Esophagus muscularis mucosa (tissue), 4 donors: ENCODE results near the gene ERBB4.

Experiments
- CTCF ChIP-seq, 3 experiments: fragments of 200-600 bp in 2 of 3; fragments of 450-650 bp in 1 of 3; sonication (generic) in 2 of 3; IDR thresholded peaks; one replicate each; pipeline ENCODE4 v1.5.1; 2017 to 2019; ENCODE audit warnings: antibody characterized with exemption in 3 of 3, mild to moderate bottlenecking in 2 of 3, moderate library complexity in 1 of 3
- EP300 ChIP-seq: sonication (generic); formaldehyde crosslinking; IDR thresholded peaks from one replicate; pipeline ENCODE4 v1.6.1; 2017; ENCODE audit warnings: antibody characterized with exemption
- POLR2A ChIP-seq: fragments of 450-650 bp; IDR thresholded peaks from one replicate; pipeline ENCODE4 v1.6.1; 2017; ENCODE audit warnings: antibody characterized with exemption, moderate library complexity, mild to moderate bottlenecking, low read depth
- POLR2AphosphoS5 ChIP-seq, 2 donors: sonication (generic); formaldehyde crosslinking; IDR thresholded peaks; one replicate each; pipeline ENCODE4 v1.6.1; 2017; ENCODE audit warnings: antibody characterized with exemption in 2 of 2

GRCh38 chr2:211789982-211790381, 748.6 kb downstream of the ERBB4 start:
- TF ChIP-seq EP300 (no peak), CTCF (IDR thresholded peaks at IDR 0.05) (no peak), POLR2A (no peak), POLR2AphosphoS5 (IDR thresholded peaks at IDR 0.05) (no peak)
